ENCODE measurements around the gene KIF5A.
"Not testable (repeated sequence)": the region's sequence is repeated elsewhere in the genome, so short reads cannot be mapped to it uniquely, and the experiment has no call there.

Gene KIF5A

GRCh38 chr12:57609781-57610553 is 60.1 kb downstream of the KIF5A start:
- no peak for DNase-seq

GRCh38 chr12:57610554-57611107 is 60.8 kb downstream of the KIF5A start:
- no peak for DNase-seq

GRCh38 chr12:57611108-57611826 is 61.4 kb downstream of the KIF5A start, which contains the start of gene ARHGEF25:
Gene ARHGEF25, plus strand, starts transcription at chr12:57611435. Its CDS starts 460 bp downstream, at chr12:57611895.
- peak; percentile 12 for DNase-seq

- DNase-seq, result no peak
Measured at GRCh38 chr12:57611827-57612710, 62.2 kb downstream of the KIF5A start.

- no peak for DNase-seq
Measured at GRCh38 chr12:57612711-57613426, 63.0 kb downstream of the KIF5A start.

- no peak for DNase-seq
Measured at GRCh38 chr12:57613427-57614109, 63.7 kb downstream of the KIF5A start.

GRCh38 chr12:57614178-57614947 is 64.5 kb downstream of the KIF5A start:
- DNase-seq, result no peak

GRCh38 chr12:57614948-57615500 is 65.2 kb downstream of the KIF5A start:
- DNase-seq, result no peak

- DNase-seq, result no peak
Measured at GRCh38 chr12:57615637-57616036, 65.8 kb downstream of the KIF5A start.

- DNase-seq, result no peak
Measured at GRCh38 chr12:57616383-57617101, 66.7 kb downstream of the KIF5A start.

GRCh38 chr12:57617942-57618341 is 68.1 kb downstream of the KIF5A start:
- no peak for DNase-seq

GRCh38 chr12:57618431-57618830 is 68.6 kb downstream of the KIF5A start:
- not testable (repeated sequence) for DNase-seq

- DNase-seq, result no peak
Measured at GRCh38 chr12:57618966-57619433, 69.2 kb downstream of the KIF5A start.

- no peak for DNase-seq
Measured at GRCh38 chr12:57619434-57620244, 69.8 kb downstream of the KIF5A start.

GRCh38 chr12:57620245-57620935 is 70.5 kb downstream of the KIF5A start:
- no peak for DNase-seq

- DNase-seq, result no peak
Measured at GRCh38 chr12:57620936-57621496, 71.2 kb downstream of the KIF5A start.

- peak; percentile 13 for DNase-seq
Measured at GRCh38 chr12:57621497-57622292, 71.9 kb downstream of the KIF5A start.

All from DMS79 treated with DMSO at 0.1 percent for 48 hours (cell line).